ENCODE measurements around the gene SGCB. TPM values are rescaled to one million over a fixed set of nuclear protein-coding genes. Genes with fewer than 3 reads are reported as not detected.
"Not testable (repeated sequence)": the region's sequence is repeated elsewhere in the genome, so short reads cannot be mapped to it uniquely, and the experiment has no call there.

SGCB gene, protein sequence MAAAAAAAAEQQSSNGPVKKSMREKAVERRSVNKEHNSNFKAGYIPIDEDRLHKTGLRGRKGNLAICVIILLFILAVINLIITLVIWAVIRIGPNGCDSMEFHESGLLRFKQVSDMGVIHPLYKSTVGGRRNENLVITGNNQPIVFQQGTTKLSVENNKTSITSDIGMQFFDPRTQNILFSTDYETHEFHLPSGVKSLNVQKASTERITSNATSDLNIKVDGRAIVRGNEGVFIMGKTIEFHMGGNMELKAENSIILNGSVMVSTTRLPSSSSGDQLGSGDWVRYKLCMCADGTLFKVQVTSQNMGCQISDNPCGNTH
- total RNA-seq (18.2 and 20.7 TPM in 2 replicates), polyA plus RNA-seq (28.1 and 28.7 TPM in 2 replicates)

GRCh38 chr4:52038103-52038912, at the start of gene SGCB:
TSS of gene SGCB (minus strand) at chr4:52038299. CDS start at chr4:52038259, 40 bp downstream.
- no peak for TF ChIP-seq EZH2phosphoT487 (IDR thresholded peaks at IDR 0.05; ENCODE audit: low read depth, severe bottlenecking, unreplicated experiment)
- TF ChIP-seq EZH2 (IDR thresholded peaks at IDR 0.05; ENCODE audit: borderline replicate concordance) = no peak
- TF ChIP-seq, protein P1, sequence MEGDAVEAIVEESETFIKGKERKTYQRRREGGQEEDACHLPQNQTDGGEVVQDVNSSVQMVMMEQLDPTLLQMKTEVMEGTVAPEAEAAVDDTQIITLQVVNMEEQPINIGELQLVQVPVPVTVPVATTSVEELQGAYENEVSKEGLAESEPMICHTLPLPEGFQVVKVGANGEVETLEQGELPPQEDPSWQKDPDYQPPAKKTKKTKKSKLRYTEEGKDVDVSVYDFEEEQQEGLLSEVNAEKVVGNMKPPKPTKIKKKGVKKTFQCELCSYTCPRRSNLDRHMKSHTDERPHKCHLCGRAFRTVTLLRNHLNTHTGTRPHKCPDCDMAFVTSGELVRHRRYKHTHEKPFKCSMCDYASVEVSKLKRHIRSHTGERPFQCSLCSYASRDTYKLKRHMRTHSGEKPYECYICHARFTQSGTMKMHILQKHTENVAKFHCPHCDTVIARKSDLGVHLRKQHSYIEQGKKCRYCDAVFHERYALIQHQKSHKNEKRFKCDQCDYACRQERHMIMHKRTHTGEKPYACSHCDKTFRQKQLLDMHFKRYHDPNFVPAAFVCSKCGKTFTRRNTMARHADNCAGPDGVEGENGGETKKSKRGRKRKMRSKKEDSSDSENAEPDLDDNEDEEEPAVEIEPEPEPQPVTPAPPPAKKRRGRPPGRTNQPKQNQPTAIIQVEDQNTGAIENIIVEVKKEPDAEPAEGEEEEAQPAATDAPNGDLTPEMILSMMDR (IDR thresholded peaks at IDR 0.05; ENCODE audit: poor library complexity) = no peak
- Histone ChIP-seq H3K79me2 (peaks cover 40% of the 10 kb centered on the region), H3K27me3 (peaks cover 16% of the 10 kb centered on the region), H2AFZ (peak within 1 kb of the TSS; percentile 100), H3K9me3 (ENCODE audit: low read depth) (no peaks in the 10 kb centered on the region), H3K4me2 (peak within 1 kb of the TSS; percentile 96), H3K9me2 (replicated peaks; ENCODE audit: insufficient read depth) (no peaks in the 10 kb centered on the region), H4K20me1 (ENCODE audit: insufficient read depth, poor library complexity, severe bottlenecking) (no peaks in the 10 kb centered on the region), H3K36me3 (replicated peaks; ENCODE audit: insufficient read depth, low read depth) (no peaks in the 10 kb centered on the region), H3K4me3 (peak within 1 kb of the TSS; percentile 96), H3K4me1 (ENCODE audit: insufficient read depth) (no peaks in the 10 kb centered on the region), H3K27ac (peak within 1 kb of the TSS; percentile 87)
- WGBS (ENCODE audit: low lambda C conversion rate, missing lambda C conversion rate) = 17% methylated on average over 15 of the region's 70 CpGs
- DNase-seq (ENCODE audit: low spot score) = peak; percentile 80

GRCh38 chr4:52086425-52086824, 48.3 kb upstream of the SGCB start:
- not testable (repeated sequence) for H3K4me2 ChIP-seq; H2AFZ ChIP-seq; H3K9me3 ChIP-seq (ENCODE audit: low read depth); H3K4me1 ChIP-seq (ENCODE audit: insufficient read depth); H3K79me2 ChIP-seq; H3K27me3 ChIP-seq; H4K20me1 ChIP-seq (ENCODE audit: insufficient read depth, poor library complexity, severe bottlenecking); H3K27ac ChIP-seq; DNase-seq (ENCODE audit: low spot score); H3K4me3 ChIP-seq; H3K36me3 ChIP-seq (replicated peaks; ENCODE audit: insufficient read depth, low read depth); H3K9me2 ChIP-seq (replicated peaks; ENCODE audit: insufficient read depth)
- WGBS (ENCODE audit: low lambda C conversion rate, missing lambda C conversion rate) = 100% methylated on average over 1 of the region's 1 CpG

GRCh38 chr4:52081216-52081615, 43.1 kb upstream of the SGCB start:
- peaks cover 7% of the 10 kb centered on the region for H3K4me1 ChIP-seq (ENCODE audit: insufficient read depth)
- no peak overlapping the region for H3K4me2 ChIP-seq
- no peak overlapping the region for H3K27ac ChIP-seq
- no peak overlapping the region for H3K4me3 ChIP-seq
- no peak overlapping the region for H2AFZ ChIP-seq
- no peaks in the 10 kb centered on the region for H3K36me3 ChIP-seq (replicated peaks; ENCODE audit: insufficient read depth, low read depth)
- TF ChIP-seq EZH2phosphoT487 (IDR thresholded peaks at IDR 0.05; ENCODE audit: low read depth, severe bottlenecking, unreplicated experiment) = no peak
- TF ChIP-seq EZH2 (IDR thresholded peaks at IDR 0.05; ENCODE audit: borderline replicate concordance) = no peak
- TF ChIP-seq, protein P1 (IDR thresholded peaks at IDR 0.05; ENCODE audit: poor library complexity) = no peak
- H4K20me1 ChIP-seq (ENCODE audit: insufficient read depth, poor library complexity, severe bottlenecking) = no peaks in the 10 kb centered on the region
- no peaks in the 10 kb centered on the region for H3K79me2 ChIP-seq
- peaks cover under 1% of the 10 kb centered on the region for H3K27me3 ChIP-seq
- H3K9me3 ChIP-seq (ENCODE audit: low read depth) = no peaks in the 10 kb centered on the region
- no peak for DNase-seq (ENCODE audit: low spot score)
- H3K9me2 ChIP-seq (replicated peaks; ENCODE audit: insufficient read depth) = no peaks in the 10 kb centered on the region

DNA sequence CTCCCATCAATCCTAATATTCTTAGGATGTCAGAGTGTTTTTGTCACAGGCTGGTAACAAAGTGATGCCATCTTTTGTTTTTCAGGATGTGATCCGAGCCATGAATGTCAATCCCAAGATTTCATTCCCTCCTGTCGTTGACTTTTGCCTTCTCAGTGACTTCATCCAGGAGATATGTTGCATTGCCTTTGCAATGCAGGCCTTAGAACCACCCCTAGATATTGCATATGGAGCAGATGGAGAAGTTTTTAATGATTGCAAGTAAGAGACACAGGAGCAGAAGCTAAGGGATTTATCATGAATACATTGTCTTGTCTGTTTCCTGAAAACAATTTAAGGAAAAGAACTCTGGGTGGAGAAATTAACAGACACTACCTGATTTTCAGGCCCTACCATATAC, 41.6 kb upstream of the SGCB start:
- DNase-seq (ENCODE audit: low spot score) = no peak
- H3K36me3 ChIP-seq (replicated peaks; ENCODE audit: insufficient read depth, low read depth) = no peaks in the 10 kb centered on the region
- no peaks in the 10 kb centered on the region for H3K79me2 ChIP-seq
- H3K27me3 ChIP-seq = peaks cover 12% of the 10 kb centered on the region
- no peak overlapping the region for H3K27ac ChIP-seq
- H3K4me2 ChIP-seq = no peak overlapping the region
- WGBS (ENCODE audit: low lambda C conversion rate, missing lambda C conversion rate) = 75% methylated on average over 2 of the region's 2 CpGs
- no peaks in the 10 kb centered on the region for H4K20me1 ChIP-seq (ENCODE audit: insufficient read depth, poor library complexity, severe bottlenecking)
- no peaks in the 10 kb centered on the region for H3K9me2 ChIP-seq (replicated peaks; ENCODE audit: insufficient read depth)
- no peak overlapping the region for H2AFZ ChIP-seq
- peaks cover 7% of the 10 kb centered on the region for H3K4me1 ChIP-seq (ENCODE audit: insufficient read depth)
- H3K9me3 ChIP-seq (ENCODE audit: low read depth) = no peaks in the 10 kb centered on the region
- H3K4me3 ChIP-seq = no peak overlapping the region
- TF ChIP-seq, protein P1 (IDR thresholded peaks at IDR 0.05; ENCODE audit: poor library complexity) = no peak
- no peak for TF ChIP-seq EZH2 (IDR thresholded peaks at IDR 0.05; ENCODE audit: borderline replicate concordance)

All from hepatocyte (in vitro differentiated cells).